GM18511 (cell line): ENCODE data around the gene CTCFL.

Experiments used
- ATAC-seq: cut with Tn5 transposase; IDR thresholded peaks from one replicate; pipeline ENCODE4 v1.9.1; 2021; ENCODE audit warnings: mild to moderate bottlenecking, moderate library complexity; ENCODE audit not compliant: unreplicated experiment

Gene CTCFL

DNA sequence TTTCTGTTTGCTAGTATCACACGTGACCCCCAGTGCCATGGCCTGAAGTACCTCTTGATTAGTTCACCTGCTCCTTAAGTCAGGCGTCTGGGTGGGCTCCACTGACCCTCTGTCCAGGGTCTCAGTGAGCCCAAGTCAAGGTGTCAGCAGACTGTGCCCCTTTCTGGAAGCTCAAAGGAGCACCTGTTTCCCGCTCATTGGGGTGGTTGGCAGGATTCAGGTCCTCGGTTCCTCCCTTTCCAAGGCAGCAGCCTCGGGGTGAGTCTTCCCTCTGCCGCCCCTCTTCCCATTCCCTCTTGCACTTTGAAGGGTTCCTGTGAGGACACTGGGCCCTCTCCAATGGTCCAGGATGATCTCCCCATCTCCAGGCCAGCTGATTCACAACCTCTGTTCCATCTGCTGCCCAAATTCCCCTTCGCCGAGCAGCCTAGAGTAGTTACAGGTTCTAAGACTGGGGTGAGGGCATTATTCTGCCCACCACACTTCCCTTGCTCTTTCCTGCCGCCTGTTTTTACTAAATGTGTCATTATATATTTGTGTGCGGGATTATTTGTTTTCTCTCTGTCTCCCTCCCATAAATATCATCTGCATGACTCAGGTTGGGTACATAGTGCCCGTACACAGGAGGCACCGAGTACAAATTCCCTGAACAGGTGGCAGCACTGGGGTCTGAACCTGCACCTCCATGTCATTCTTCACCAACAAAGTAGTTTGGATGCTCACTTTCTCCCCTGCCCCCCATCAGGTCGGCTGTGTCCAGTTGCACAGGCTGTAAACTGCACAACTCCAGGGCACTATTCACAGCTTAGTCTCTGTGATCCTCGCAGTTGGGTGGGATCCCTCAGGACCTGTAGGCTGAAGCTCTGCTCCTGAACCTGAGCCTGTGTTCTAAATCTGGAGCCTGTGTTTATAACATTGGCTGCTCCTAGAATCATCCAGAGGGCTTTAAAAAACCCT lies 75.3 kb downstream of the CTCFL start:
- no peak for ATAC-seq

DNA sequence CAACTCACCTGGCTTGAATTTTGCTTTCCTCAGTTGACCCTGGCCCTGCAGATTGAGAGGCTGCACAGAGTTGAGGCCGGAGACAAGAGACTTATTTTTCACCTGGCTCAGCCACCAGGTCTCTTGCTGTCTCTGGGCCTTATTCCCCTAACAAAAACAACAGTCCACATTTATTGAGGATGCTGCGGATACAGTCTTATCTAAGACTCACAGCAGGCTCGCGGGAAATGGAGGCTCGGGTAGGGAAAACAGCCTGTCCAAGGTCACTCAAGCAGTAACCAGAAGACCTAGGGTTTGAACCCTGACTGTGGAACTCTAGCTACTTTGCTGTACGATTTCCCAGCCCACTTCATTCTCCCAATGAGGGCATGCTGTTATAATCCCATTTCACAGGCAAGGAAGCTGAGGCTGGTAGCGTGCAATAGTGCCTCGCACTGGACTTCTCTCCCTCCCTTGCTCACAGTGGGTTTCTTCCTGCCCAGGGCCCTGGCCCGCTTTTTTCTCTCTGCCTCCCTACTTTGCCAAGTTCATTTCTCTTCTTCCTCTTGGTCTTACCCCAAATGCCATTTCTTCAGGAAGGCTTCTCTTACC lies 76.1 kb downstream of the CTCFL start:
- no peak for ATAC-seq
